Gastroesophageal sphincter (tissue), 4 donors: Measurements from ENCODE around the gene GOLGA1. TPM values are rescaled to one million over a fixed set of nuclear protein-coding genes. Genes with fewer than 3 reads are reported as not detected.
"Not testable (repeated sequence)": the region's sequence is repeated elsewhere in the genome, so short reads cannot be mapped to it uniquely, and the experiment has no call there.

Experiments
- ATAC-seq: fragments of 150-250 bp; one replicate; pipeline ENCODE4 v1.9.1; 2016; ENCODE audit warnings: mild to moderate bottlenecking, moderate library complexity
- H3K27ac ChIP-seq, 4 donors: fragments of 200-600 bp; sonication (generic) in 3 of 4; 1 replicate in 3 of 4; 2 replicates in 1 of 4; pipeline ENCODE4 v1.5.1; 2016 to 2019
- H3K27me3 ChIP-seq: fragments of 200-600 bp; sonication (generic); one replicate; pipeline ENCODE4 v1.5.1; 2019
- H3K36me3 ChIP-seq, 2 donors: fragments of 200-600 bp; sonication (generic); one replicate each; pipeline ENCODE4 v1.5.1; 2019; ENCODE audit warnings: control low read depth in 1 of 2
- H3K4me1 ChIP-seq, 3 donors: fragments of 200-600 bp; sonication (generic); 1 replicate in 2 of 3; 2 replicates in 1 of 3; pipeline ENCODE4 v1.5.1; 2016 to 2019; ENCODE audit warnings: control low read depth in 2 of 3
- H3K4me3 ChIP-seq, 2 donors: fragments of 200-600 bp; sonication (generic); one replicate each; pipeline ENCODE4 v1.5.1; 2019; ENCODE audit warnings: mild to moderate bottlenecking in 1 of 2, moderate library complexity in 1 of 2
- H3K9me3 ChIP-seq, 3 donors: fragments of 200-600 bp; sonication (generic); one replicate each; pipeline ENCODE4 v1.5.1; 2017 to 2019; ENCODE audit warnings: control low read depth in 2 of 3
- EP300 ChIP-seq: sonication (generic); formaldehyde crosslinking; IDR thresholded peaks from one replicate; pipeline ENCODE4 v1.6.1; 2017; ENCODE audit warnings: antibody characterized with exemption, mild to moderate bottlenecking
- POLR2A ChIP-seq, 2 donors: fragments of 450-650 bp; IDR thresholded peaks; one replicate each; pipeline ENCODE4 v1.6.1; 2017; ENCODE audit warnings: antibody characterized with exemption in 2 of 2, mild to moderate bottlenecking in 2 of 2, moderate library complexity in 1 of 2
- POLR2AphosphoS5 ChIP-seq: sonication (generic); formaldehyde crosslinking; IDR thresholded peaks from one replicate; pipeline ENCODE4 v1.6.1; 2017; ENCODE audit warnings: antibody characterized with exemption
- WGBS, 2 donors: methylation state at CpG; one replicate each; pipeline ENCODE4 v1.1.5; 2018; ENCODE audit warnings: low coverage in 1 of 2; 5-methylcytosine and 5-hydroxymethylcytosine counted together
- total RNA-seq, 4 donors: library from RNA; depleted of rRNA; stranded (reverse); fragments of >200 nt; gene quantifications; one replicate each; pipeline ENCODE4 v1.1.0, GENCODE V29; 2016
- TF ChIP-seq, protein P1 (sequence below), 4 experiments: fragments of 200-600 bp in 2 of 4; fragments of 450-650 bp in 2 of 4; sonication (generic) in 1 of 4; IDR thresholded peaks; one replicate each; pipeline ENCODE4 v1.5.1; 2017 to 2019; ENCODE audit warnings: antibody characterized with exemption in 4 of 4, mild to moderate bottlenecking in 2 of 4, moderate library complexity in 2 of 4

GOLGA1 gene
- total RNA-seq, 4 donors from 2014 or later: 21.3 to 42.5 (median 31.9) TPM

DNA sequence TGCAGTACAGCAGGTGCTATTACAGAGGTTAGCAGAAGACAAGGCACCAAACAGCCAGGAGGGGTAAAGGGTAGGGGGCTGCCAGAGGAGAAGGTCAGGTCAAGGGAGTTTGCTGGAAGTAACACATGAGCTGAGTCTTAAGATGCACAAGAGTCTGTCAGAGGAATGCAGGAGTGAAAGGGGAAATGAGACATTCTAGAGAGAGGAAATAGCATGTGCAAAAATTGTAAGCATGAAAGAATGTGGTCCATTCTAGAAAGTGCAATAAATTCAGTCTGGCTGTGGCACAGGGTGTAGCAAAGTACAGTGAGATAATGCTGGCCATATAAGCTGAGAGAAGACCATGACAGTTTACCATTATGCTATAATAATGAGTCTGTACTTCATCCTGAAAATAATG is 6.6 kb downstream of the GOLGA1 start:
- H3K27ac ChIP-seq: no peak overlapping the region
- peaks cover 11 to 93% of the 10 kb centered on the region in 2 donors for H3K36me3 ChIP-seq
- TF ChIP-seq EP300 (no peak), POLR2A (IDR thresholded peaks at IDR 0.05) (no peak), POLR2AphosphoS5 (no peak)
- TF ChIP-seq, protein P1, sequence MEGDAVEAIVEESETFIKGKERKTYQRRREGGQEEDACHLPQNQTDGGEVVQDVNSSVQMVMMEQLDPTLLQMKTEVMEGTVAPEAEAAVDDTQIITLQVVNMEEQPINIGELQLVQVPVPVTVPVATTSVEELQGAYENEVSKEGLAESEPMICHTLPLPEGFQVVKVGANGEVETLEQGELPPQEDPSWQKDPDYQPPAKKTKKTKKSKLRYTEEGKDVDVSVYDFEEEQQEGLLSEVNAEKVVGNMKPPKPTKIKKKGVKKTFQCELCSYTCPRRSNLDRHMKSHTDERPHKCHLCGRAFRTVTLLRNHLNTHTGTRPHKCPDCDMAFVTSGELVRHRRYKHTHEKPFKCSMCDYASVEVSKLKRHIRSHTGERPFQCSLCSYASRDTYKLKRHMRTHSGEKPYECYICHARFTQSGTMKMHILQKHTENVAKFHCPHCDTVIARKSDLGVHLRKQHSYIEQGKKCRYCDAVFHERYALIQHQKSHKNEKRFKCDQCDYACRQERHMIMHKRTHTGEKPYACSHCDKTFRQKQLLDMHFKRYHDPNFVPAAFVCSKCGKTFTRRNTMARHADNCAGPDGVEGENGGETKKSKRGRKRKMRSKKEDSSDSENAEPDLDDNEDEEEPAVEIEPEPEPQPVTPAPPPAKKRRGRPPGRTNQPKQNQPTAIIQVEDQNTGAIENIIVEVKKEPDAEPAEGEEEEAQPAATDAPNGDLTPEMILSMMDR (IDR thresholded peaks at IDR 0.05): no peak
- no peaks in the 10 kb centered on the region for H3K9me3 ChIP-seq
- no peak overlapping the region for H3K4me3 ChIP-seq
- peaks cover 0 to 6% (median 0%) of the 10 kb centered on the region in 3 donors for H3K4me1 ChIP-seq
- no peak for ATAC-seq
- H3K27me3 ChIP-seq: no peaks in the 10 kb centered on the region

GRCh38 chr9:124932333-124932732 is 8.6 kb downstream of the GOLGA1 start:
- WGBS, 2 donors: 55 to 80% methylated on average over 1 of the region's 1 CpG

DNA sequence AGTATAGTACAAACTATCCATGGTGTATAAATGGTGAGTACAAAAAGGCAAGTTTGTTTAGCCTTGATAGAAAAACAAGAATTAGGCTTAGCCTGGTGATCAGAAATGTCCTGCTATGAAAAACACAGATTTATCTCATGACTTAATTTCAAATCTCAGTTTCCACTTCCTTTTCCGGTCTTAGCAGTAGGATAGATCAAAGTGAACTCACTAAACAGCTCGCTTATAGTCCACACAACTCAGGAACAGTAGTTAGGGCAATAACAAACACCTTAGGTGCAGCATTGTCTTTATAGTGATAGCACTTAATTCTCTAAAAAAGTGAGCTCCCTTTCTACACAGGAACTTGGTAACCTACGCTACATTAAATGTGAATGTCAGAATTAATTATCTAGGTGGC is 11.4 kb downstream of the GOLGA1 start:
- H3K36me3 ChIP-seq: peaks cover 11 to 98% of the 10 kb centered on the region in 2 donors
- no peak overlapping the region for H3K4me3 ChIP-seq
- TF ChIP-seq, protein P1 (IDR thresholded peaks at IDR 0.05): no peak
- WGBS, 2 donors: 88 to 90% methylated on average over 3 of the region's 3 CpGs
- H3K4me1 ChIP-seq: no peaks in the 10 kb centered on the region
- ATAC-seq: no peak
- no peaks in the 10 kb centered on the region for H3K27me3 ChIP-seq
- no peaks in the 10 kb centered on the region for H3K9me3 ChIP-seq
- H3K27ac ChIP-seq: no peak overlapping the region

More at GRCh38 chr9:124932333-124932732, 8.6 kb downstream of the GOLGA1 start:
- Histone ChIP-seq H3K27ac (no peak overlapping the region), H3K27me3 (no peaks in the 10 kb centered on the region), H3K9me3 (no peaks in the 10 kb centered on the region), H3K36me3 (peaks cover 11 to 99% of the 10 kb centered on the region in 2 donors), H3K4me3 (no peak overlapping the region), H3K4me1 (no peaks in the 10 kb centered on the region)
- TF ChIP-seq POLR2A (IDR thresholded peaks at IDR 0.05) (no peak), EP300 (no peak), POLR2AphosphoS5 (no peak)
- TF ChIP-seq, protein P1 (IDR thresholded peaks at IDR 0.05): no peak
- ATAC-seq: no peak

- WGBS, 2 donors: 81% methylated on average over 2 to 3 of the region's 3 CpGs
- TF ChIP-seq POLR2AphosphoS5: no peak
- TF ChIP-seq EP300: no peak
- TF ChIP-seq, protein P1 (IDR thresholded peaks at IDR 0.05): no peak
- TF ChIP-seq POLR2A (IDR thresholded peaks at IDR 0.05): no peak
- Histone ChIP-seq H3K36me3 (peaks cover 11 to 98% of the 10 kb centered on the region in 2 donors), H3K4me3 (no peak overlapping the region), H3K4me1 (no peaks in the 10 kb centered on the region), H3K9me3 (no peaks in the 10 kb centered on the region), H3K27ac (no peak overlapping the region), H3K27me3 (no peaks in the 10 kb centered on the region)
- ATAC-seq: no peak
Measured at GRCh38 chr9:124928116-124928515, 12.8 kb downstream of the GOLGA1 start.

GRCh38 chr9:124920394-124920793 is 20.5 kb downstream of the GOLGA1 start:
- H3K9me3 ChIP-seq, H3K4me3 ChIP-seq, H3K4me1 ChIP-seq, H3K27me3 ChIP-seq, ATAC-seq, H3K27ac ChIP-seq: not testable (repeated sequence)
- 25 to 78% methylated on average over 1 to 5 of the region's 6 CpGs for WGBS, 2 donors
- H3K36me3 ChIP-seq: peaks cover 0 to 90% of the 10 kb centered on the region in 2 donors
